RWPE2 (cell line): ENCODE results near the gene RNF11.
"Not testable (repeated sequence)": the region's sequence is repeated elsewhere in the genome, so short reads cannot be mapped to it uniquely, and the experiment has no call there.

ENCODE experiments used
- ATAC-seq: fragments of 200-7000 bp; cut with Tn5 transposase; 3 replicates; pipeline ENCODE4 v1.9.1; 2021; ENCODE audit warnings: low read depth
- DNase-seq: peaks from one replicate; pipeline ENCODE4 v3.0.0-alpha.2; 2020; ENCODE audit warnings: low spot score
- H3K27ac ChIP-seq: fragments of 450-650 bp; 2 replicates; pipeline ENCODE4 v1.5.1; 2017; ENCODE audit warnings: mild to moderate bottlenecking; ENCODE audit not compliant: poor library complexity, severe bottlenecking
- H3K27me3 ChIP-seq: fragments of 250-450 bp; sonication (Bioruptor Pico); 2 replicates; pipeline ENCODE4 v1.5.1; 2021; ENCODE audit warnings: mild to moderate bottlenecking, moderate library complexity; ENCODE audit not compliant: insufficient read depth, poor library complexity, severe bottlenecking
- H3K36me3 ChIP-seq: fragments of 250-450 bp; sonication (Bioruptor Pico); 2 replicates; pipeline ENCODE4 v1.5.1; 2020; ENCODE audit warnings: low read depth, mild to moderate bottlenecking, moderate library complexity
- H3K4me1 ChIP-seq: fragments of 250-450 bp; sonication (Bioruptor Pico); 2 replicates; pipeline ENCODE4 v1.5.1; 2021; ENCODE audit warnings: mild to moderate bottlenecking, moderate library complexity; ENCODE audit not compliant: insufficient read depth, poor library complexity, severe bottlenecking
- H3K4me3 ChIP-seq: fragments of 250-450 bp; sonication (Bioruptor Pico); 2 replicates; pipeline ENCODE4 v1.5.1; 2021; ENCODE audit warnings: mild to moderate bottlenecking, moderate library complexity; ENCODE audit not compliant: severe bottlenecking
- H3K9me3 ChIP-seq: fragments of 250-450 bp; sonication (Bioruptor Pico); 2 replicates; pipeline ENCODE4 v1.5.1; 2021; ENCODE audit warnings: mild to moderate bottlenecking, moderate library complexity; ENCODE audit not compliant: severe bottlenecking
- CTCF ChIP-seq: fragments of 450-650 bp; IDR thresholded peaks from one replicate; pipeline ENCODE4 v1.5.1; 2017; ENCODE audit warnings: mild to moderate bottlenecking, moderate library complexity; ENCODE audit not compliant: poor library complexity, severe bottlenecking

Gene RNF11

GRCh38 chr1:51224255-51224654 lies 11.8 kb upstream of the RNF11 start:
- ATAC-seq (no peak), DNase-seq (no peak)

GRCh38 chr1:51227231-51227960 lies 8.7 kb upstream of the RNF11 start:
- H3K4me1 ChIP-seq, H3K4me3 ChIP-seq, H3K36me3 ChIP-seq, H3K27me3 ChIP-seq, ATAC-seq, H3K27ac ChIP-seq, DNase-seq, H3K9me3 ChIP-seq: not testable (repeated sequence)

More at GRCh38 chr1:51224255-51224654, 11.8 kb upstream of the RNF11 start:
- no peaks in the 10 kb centered on the region for H3K4me1 ChIP-seq
- H3K27ac ChIP-seq, result no peak overlapping the region
- no peaks in the 10 kb centered on the region for H3K9me3 ChIP-seq
- no peaks in the 10 kb centered on the region for H3K36me3 ChIP-seq
- no peaks in the 10 kb centered on the region for H3K27me3 ChIP-seq
- no peak for TF ChIP-seq CTCF
- H3K4me3 ChIP-seq, result no peak overlapping the region

- H3K36me3 ChIP-seq, H3K4me1 ChIP-seq, DNase-seq, H3K27me3 ChIP-seq, H3K9me3 ChIP-seq, ATAC-seq, H3K4me3 ChIP-seq, H3K27ac ChIP-seq: not testable (repeated sequence)
These were observed 7.6 kb upstream of the RNF11 start for GRCh38 chr1:51228471-51228870.

GRCh38 chr1:51230501-51231078 lies 5.5 kb upstream of the RNF11 start:
- Histone ChIP-seq H3K27me3 (no peaks in the 10 kb centered on the region), H3K4me3 (no peak overlapping the region), H3K4me1 (peaks cover 9% of the 10 kb centered on the region), H3K36me3 (no peaks in the 10 kb centered on the region), H3K9me3 (no peaks in the 10 kb centered on the region), H3K27ac (no peak overlapping the region)
- DNase-seq (no peak), ATAC-seq (no peak)
- TF ChIP-seq CTCF, result no peak

GRCh38 chr1:51231120-51231519 lies 5.0 kb upstream of the RNF11 start:
- H3K4me3 ChIP-seq, result no peak overlapping the region
- H3K36me3 ChIP-seq, result no peaks in the 10 kb centered on the region
- no peak for ATAC-seq
- no peak overlapping the region for H3K27ac ChIP-seq
- H3K27me3 ChIP-seq, result no peaks in the 10 kb centered on the region
- TF ChIP-seq CTCF, result no peak
- no peak for DNase-seq
- H3K9me3 ChIP-seq, result no peaks in the 10 kb centered on the region
- H3K4me1 ChIP-seq, result peaks cover 11% of the 10 kb centered on the region

GRCh38 chr1:51231896-51232295 lies 4.2 kb upstream of the RNF11 start:
- Histone ChIP-seq H3K36me3 (no peaks in the 10 kb centered on the region), H3K4me1 (peaks cover 11% of the 10 kb centered on the region), H3K27me3 (no peaks in the 10 kb centered on the region), H3K4me3 (no peak overlapping the region), H3K27ac (no peak overlapping the region), H3K9me3 (no peaks in the 10 kb centered on the region)
- TF ChIP-seq CTCF, result no peak
- ATAC-seq (no peak), DNase-seq (no peak)

- not testable (repeated sequence) for H3K27me3 ChIP-seq, ATAC-seq, H3K36me3 ChIP-seq, DNase-seq, H3K4me3 ChIP-seq, H3K27ac ChIP-seq, H3K9me3 ChIP-seq
- H3K4me1 ChIP-seq, result peaks cover 11% of the 10 kb centered on the region
These were observed 1.8 kb upstream of the RNF11 start for GRCh38 chr1:51234236-51234635.
